Astrocyte (in vitro differentiated cells and primary cell): ENCODE data around the gene DCST2. TPM values are rescaled to one million over a fixed set of nuclear protein-coding genes. Genes with fewer than 3 reads are reported as not detected.

Experiments
- DNase-seq: peaks from one replicate; pipeline ENCODE4 v3.0.0-alpha.2; 2010; ENCODE audit warnings: low read depth
- FAIRE-seq: peaks from 2 replicates; lab custom pipeline; 2011; peaks lifted over from hg19 to GRCh38; lab: Jason Lieb, UNC
- H2AFZ ChIP-seq: 2 replicates; pipeline ENCODE4 v1.6.0; 2012; ENCODE audit warnings: low read depth, low read length, inconsistent platforms
- H3K27ac ChIP-seq: 2 replicates; pipeline ENCODE4 v1.5.1; 2011; ENCODE audit warnings: low read depth, low read length, inconsistent platforms
- H3K27me3 ChIP-seq: 2 replicates; pipeline ENCODE4 v1.6.0; 2011; ENCODE audit warnings: low read length, inconsistent platforms; ENCODE audit not compliant: insufficient read depth
- H3K36me3 ChIP-seq: 2 replicates; pipeline ENCODE4 v1.5.1; 2011; ENCODE audit warnings: low read length, inconsistent platforms; ENCODE audit not compliant: insufficient read depth
- H3K4me1 ChIP-seq: 2 replicates; pipeline ENCODE4 v1.5.1; 2011; ENCODE audit warnings: low read length, inconsistent platforms; ENCODE audit not compliant: insufficient read depth
- H3K4me2 ChIP-seq: 2 replicates; pipeline ENCODE4 v1.6.0; 2012; ENCODE audit warnings: low read length, inconsistent platforms
- H3K4me3 ChIP-seq: 2 replicates; pipeline ENCODE4 v1.5.1; 2011; ENCODE audit warnings: low read depth, mild to moderate bottlenecking, low read length, inconsistent platforms; ENCODE audit not compliant: insufficient read depth
- H3K79me2 ChIP-seq: 2 replicates; pipeline ENCODE4 v1.6.0; 2012; ENCODE audit warnings: mild to moderate bottlenecking, low read length, inconsistent platforms; ENCODE audit not compliant: insufficient read depth
- H3K9ac ChIP-seq: 2 replicates; pipeline ENCODE4 v1.6.0; 2012; ENCODE audit warnings: mild to moderate bottlenecking, low read length, inconsistent platforms
- H3K9me3 ChIP-seq: 2 replicates; pipeline ENCODE4 v1.5.1; 2012; ENCODE audit warnings: low read depth, mild to moderate bottlenecking, low read length, inconsistent platforms; ENCODE audit not compliant: insufficient read depth
- H4K20me1 ChIP-seq: 2 replicates; pipeline ENCODE4 v1.6.0; 2012; ENCODE audit warnings: low read length, inconsistent platforms; ENCODE audit not compliant: insufficient read depth
- H3K27ac Mint-ChIP-seq: one replicate; pipeline ENCODE4 v1.8.0; 2021; ENCODE audit warnings: mild to moderate bottlenecking, mixed read lengths; ENCODE audit not compliant: unreplicated experiment
- H3K27me3 Mint-ChIP-seq: one replicate; pipeline ENCODE4 v1.8.0; 2021; ENCODE audit warnings: low read depth, mixed read lengths; ENCODE audit not compliant: unreplicated experiment
- H3K36me3 Mint-ChIP-seq: one replicate; pipeline ENCODE4 v1.8.0; 2021; ENCODE audit warnings: low read depth, mixed read lengths; ENCODE audit not compliant: unreplicated experiment
- H3K4me1 Mint-ChIP-seq: one replicate; pipeline ENCODE4 v1.8.0; 2021; ENCODE audit warnings: low read depth, mixed read lengths; ENCODE audit not compliant: unreplicated experiment
- H3K4me3 Mint-ChIP-seq: one replicate; pipeline ENCODE4 v1.8.0; 2021; ENCODE audit warnings: mild to moderate bottlenecking, moderate library complexity, mixed read lengths; ENCODE audit not compliant: unreplicated experiment
- H3K9me3 Mint-ChIP-seq: one replicate; pipeline ENCODE4 v1.8.0; 2021; ENCODE audit warnings: mild to moderate bottlenecking, mixed read lengths; ENCODE audit not compliant: unreplicated experiment
- EZH2 ChIP-seq: IDR thresholded peaks from 2 replicates; pipeline ENCODE4 v1.6.1; 2012; ENCODE audit warnings: mild to moderate bottlenecking, low read length, inconsistent platforms; ENCODE audit not compliant: insufficient read depth
- total RNA-seq: library from RNA; stranded (reverse); gene quantifications from 2 replicates; pipeline ENCODE4 v1.2.1, GENCODE V29; 2021
- TF ChIP-seq, protein P1 (sequence below): IDR thresholded peaks from 2 replicates; pipeline ENCODE4 v1.5.1; 2011; ENCODE audit warnings: low read depth, mild to moderate bottlenecking, inconsistent platforms, low read length, moderate library complexity; ENCODE audit not compliant: insufficient read depth

Gene DCST2
- total RNA-seq, 1 donor from 2014 or later = 0.34 TPM

DNA sequence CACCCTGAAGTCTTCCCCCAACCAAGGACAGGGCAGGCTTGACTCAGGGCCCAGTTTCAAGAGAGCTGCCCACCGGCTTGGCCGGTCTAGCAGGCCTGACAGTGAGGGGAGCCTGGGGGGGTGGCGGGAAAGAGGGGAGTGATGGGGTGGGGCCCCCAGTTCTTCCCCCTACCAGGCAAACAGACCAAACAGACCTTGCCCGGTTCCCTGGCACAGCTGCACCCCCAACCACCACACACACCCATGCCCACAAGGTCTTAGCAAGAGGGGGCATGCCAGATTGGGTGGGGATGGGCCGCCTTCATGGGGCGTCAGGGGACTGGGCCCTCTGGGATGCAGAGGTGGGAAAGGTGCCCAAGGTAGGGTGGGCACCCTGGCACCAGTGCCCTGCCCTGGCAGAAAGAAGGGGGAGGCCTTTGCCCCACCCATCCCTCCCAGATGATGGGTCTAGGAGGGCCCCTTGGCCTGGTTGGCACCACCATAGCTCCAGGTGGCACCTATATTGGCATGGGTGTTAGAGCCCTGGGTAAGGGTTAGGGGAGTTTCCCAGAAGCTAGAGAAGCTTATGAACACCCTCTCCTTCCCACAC lies 22.1 kb downstream of the DCST2 start:
- no peak overlapping the region for H3K27ac ChIP-seq
- no peaks in the 10 kb centered on the region for H3K36me3 ChIP-seq
- Mint-ChIP-seq H3K9me3 (no peaks in the 10 kb centered on the region), H3K27ac (no peak overlapping the region), H3K36me3 (peaks cover 9% of the 10 kb centered on the region), H3K4me3 (no peak overlapping the region), H3K27me3 (no peaks in the 10 kb centered on the region), H3K4me1 (peaks cover 7% of the 10 kb centered on the region)
- no peak overlapping the region for H3K9ac ChIP-seq
- no peaks in the 10 kb centered on the region for H3K9me3 ChIP-seq
- H3K79me2 ChIP-seq = peaks cover 25% of the 10 kb centered on the region
- H3K27me3 ChIP-seq = no peaks in the 10 kb centered on the region
- H3K4me3 ChIP-seq = no peak overlapping the region
- no peak for FAIRE-seq
- peaks cover 59% of the 10 kb centered on the region for H4K20me1 ChIP-seq
- no peak overlapping the region for H2AFZ ChIP-seq
- no peak overlapping the region for H3K4me2 ChIP-seq
- TF ChIP-seq, protein P1, sequence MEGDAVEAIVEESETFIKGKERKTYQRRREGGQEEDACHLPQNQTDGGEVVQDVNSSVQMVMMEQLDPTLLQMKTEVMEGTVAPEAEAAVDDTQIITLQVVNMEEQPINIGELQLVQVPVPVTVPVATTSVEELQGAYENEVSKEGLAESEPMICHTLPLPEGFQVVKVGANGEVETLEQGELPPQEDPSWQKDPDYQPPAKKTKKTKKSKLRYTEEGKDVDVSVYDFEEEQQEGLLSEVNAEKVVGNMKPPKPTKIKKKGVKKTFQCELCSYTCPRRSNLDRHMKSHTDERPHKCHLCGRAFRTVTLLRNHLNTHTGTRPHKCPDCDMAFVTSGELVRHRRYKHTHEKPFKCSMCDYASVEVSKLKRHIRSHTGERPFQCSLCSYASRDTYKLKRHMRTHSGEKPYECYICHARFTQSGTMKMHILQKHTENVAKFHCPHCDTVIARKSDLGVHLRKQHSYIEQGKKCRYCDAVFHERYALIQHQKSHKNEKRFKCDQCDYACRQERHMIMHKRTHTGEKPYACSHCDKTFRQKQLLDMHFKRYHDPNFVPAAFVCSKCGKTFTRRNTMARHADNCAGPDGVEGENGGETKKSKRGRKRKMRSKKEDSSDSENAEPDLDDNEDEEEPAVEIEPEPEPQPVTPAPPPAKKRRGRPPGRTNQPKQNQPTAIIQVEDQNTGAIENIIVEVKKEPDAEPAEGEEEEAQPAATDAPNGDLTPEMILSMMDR = no peak
- DNase-seq = no peak
- H3K4me1 ChIP-seq = no peaks in the 10 kb centered on the region

- no peak overlapping the region for H3K27ac Mint-ChIP-seq
- Histone ChIP-seq H3K27me3 (no peaks in the 10 kb centered on the region), H3K79me2 (peaks cover 30% of the 10 kb centered on the region), H3K4me1 (no peaks in the 10 kb centered on the region), H3K4me2 (no peak overlapping the region), H2AFZ (no peak overlapping the region), H3K27ac (no peak overlapping the region), H3K4me3 (no peak overlapping the region), H3K36me3 (no peaks in the 10 kb centered on the region), H4K20me1 (peaks cover 65% of the 10 kb centered on the region), H3K9me3 (no peaks in the 10 kb centered on the region), H3K9ac (no peak overlapping the region)
- H3K4me1 Mint-ChIP-seq = peaks cover 7% of the 10 kb centered on the region
- FAIRE-seq (no peak), DNase-seq (no peak)
- peaks cover 9% of the 10 kb centered on the region for H3K36me3 Mint-ChIP-seq
- no peaks in the 10 kb centered on the region for H3K27me3 Mint-ChIP-seq
- H3K4me3 Mint-ChIP-seq = no peak overlapping the region
- no peaks in the 10 kb centered on the region for H3K9me3 Mint-ChIP-seq
- no peak for TF ChIP-seq EZH2
- TF ChIP-seq, protein P1 = no peak
Observed at GRCh38 chr1:155011004-155011416, 22.6 kb downstream of the DCST2 start.

- no peak overlapping the region for H3K4me3 ChIP-seq
- peaks cover 2% of the 10 kb centered on the region for H3K4me1 ChIP-seq
- H3K79me2 ChIP-seq = peaks cover 33% of the 10 kb centered on the region
- FAIRE-seq (no peak), DNase-seq (no peak)
- no peaks in the 10 kb centered on the region for H3K27me3 ChIP-seq
- peaks cover 9% of the 10 kb centered on the region for H3K36me3 Mint-ChIP-seq
- H3K9ac ChIP-seq = no peak overlapping the region
- no peaks in the 10 kb centered on the region for H3K27me3 Mint-ChIP-seq
- no peak overlapping the region for H3K27ac ChIP-seq
- no peaks in the 10 kb centered on the region for H3K9me3 Mint-ChIP-seq
- TF ChIP-seq EZH2 = no peak
- TF ChIP-seq, protein P1 = no peak
- H3K4me1 Mint-ChIP-seq = peaks cover 7% of the 10 kb centered on the region
- H3K9me3 ChIP-seq = no peaks in the 10 kb centered on the region
- H3K4me3 Mint-ChIP-seq = no peak overlapping the region
- H4K20me1 ChIP-seq = peaks cover 68% of the 10 kb centered on the region
- no peak overlapping the region for H3K4me2 ChIP-seq
- H2AFZ ChIP-seq = no peak overlapping the region
- no peak overlapping the region for H3K27ac Mint-ChIP-seq
- no peaks in the 10 kb centered on the region for H3K36me3 ChIP-seq
Observed at GRCh38 chr1:155010211-155010918, 23.2 kb downstream of the DCST2 start.
